ENCODE data around the gene DMD. TPM values are rescaled to one million over a fixed set of nuclear protein-coding genes. Genes with fewer than 3 reads are reported as not detected.

DMD gene
- total and polyA plus RNA-seq, 3 experiments from 2014 or later: 0.03 to 0.48 (median 0.40) TPM

DNA sequence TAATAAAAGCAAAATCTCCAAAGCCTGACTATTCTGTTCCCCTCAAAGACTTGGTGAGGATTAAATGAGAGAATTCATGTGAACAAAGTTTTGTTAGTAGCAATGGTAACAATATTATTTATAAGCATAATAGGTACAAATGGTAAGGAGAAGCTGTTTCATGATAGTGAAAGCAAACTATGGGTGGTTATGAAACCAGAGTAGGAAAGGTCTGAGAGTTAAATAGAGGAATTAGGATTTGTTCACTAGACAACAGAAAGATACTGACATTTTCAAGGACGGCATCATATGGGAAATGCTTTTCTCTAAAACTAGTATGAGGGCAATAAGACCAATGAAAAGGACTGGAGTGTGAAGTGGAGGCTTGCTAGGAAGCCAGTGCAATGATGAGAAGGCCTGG, 2010.9 kb downstream of the DMD start:
- H3K27me3 ChIP-seq (ENCODE audit: insufficient read depth, low read length, poor library complexity, severe bottlenecking): no peaks in the 10 kb centered on the region
- no peak for DNase-seq
- ChIA-PET CTCF (no interaction called here), POLR2A (no interaction called here)
- H3K4me1 ChIP-seq (ENCODE audit: insufficient read depth, low read length): no peaks in the 10 kb centered on the region
- no peak overlapping the region for H3K27ac ChIP-seq (ENCODE audit: low read depth, low read length)
- no peak overlapping the region for H3K27ac Mint-ChIP-seq
- no peak overlapping the region for H3K4me3 Mint-ChIP-seq
- H3K4me1 Mint-ChIP-seq: no peaks in the 10 kb centered on the region
- no peaks in the 10 kb centered on the region for H3K36me3 ChIP-seq (ENCODE audit: insufficient read depth, low read length)
- peaks cover 0 to 5% (median 0%) of the 10 kb centered on the region in 5 donors for H3K9me3 Mint-ChIP-seq
- H3K27me3 Mint-ChIP-seq: peaks cover 0 to 5% of the 10 kb centered on the region in 2 donors
- no peaks in the 10 kb centered on the region for H3K36me3 Mint-ChIP-seq
- H3K9me3 ChIP-seq (ENCODE audit: low read length): no peaks in the 10 kb centered on the region
- no peak overlapping the region for H3K4me3 ChIP-seq (ENCODE audit: low read length)

DNA sequence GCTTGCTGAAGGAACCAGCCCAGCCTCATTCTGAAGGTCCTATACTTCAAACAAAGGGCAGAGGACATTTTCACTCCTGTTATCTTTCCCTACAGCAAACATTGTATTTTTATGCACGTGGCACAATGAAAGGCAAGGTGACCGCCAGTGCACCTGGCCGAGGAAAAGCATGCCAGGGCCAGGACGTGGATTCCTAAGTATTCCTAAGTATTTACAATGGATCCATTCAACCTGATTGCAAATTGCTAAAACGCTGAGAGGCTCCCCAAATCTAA, 2011.6 kb downstream of the DMD start:
- no peak overlapping the region for H3K27ac ChIP-seq (ENCODE audit: low read depth, low read length)
- no peaks in the 10 kb centered on the region for H3K36me3 Mint-ChIP-seq

DNA sequence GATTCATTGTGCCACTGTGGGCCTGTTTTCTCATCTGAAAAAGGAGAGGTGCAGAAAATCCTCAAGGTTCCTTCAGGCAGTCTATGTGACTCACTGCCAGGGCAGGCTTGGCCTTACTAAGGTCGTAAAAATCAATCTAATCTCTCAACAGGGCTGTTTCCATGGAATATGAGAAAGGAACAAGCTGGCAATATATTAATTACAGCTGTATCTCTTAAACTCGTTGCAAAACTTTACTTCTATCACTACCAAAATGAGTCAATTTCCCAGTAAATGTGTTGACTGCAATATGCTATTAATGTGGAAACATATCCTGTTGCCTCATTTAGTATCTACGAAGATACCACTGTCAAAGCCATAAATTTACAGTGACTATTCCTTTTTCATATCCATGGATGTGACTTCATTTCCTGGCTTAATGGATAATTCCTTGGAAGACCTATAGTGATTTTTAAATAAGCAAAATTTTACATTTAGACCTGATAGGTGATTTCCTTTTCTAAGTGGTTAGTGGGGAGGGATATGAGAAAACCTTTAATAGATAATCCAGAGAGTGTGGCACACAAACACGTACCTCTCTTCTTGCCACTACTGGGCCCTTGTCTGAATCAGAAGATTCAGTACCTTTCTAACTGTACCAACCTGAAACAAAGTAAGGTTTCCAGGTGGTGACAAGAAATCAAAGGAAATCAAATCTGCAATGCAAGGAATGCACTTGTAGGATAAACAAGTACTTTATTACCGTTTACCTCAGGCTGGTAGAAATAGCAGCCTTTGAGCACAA, 2012.1 kb downstream of the DMD start:
- no peak overlapping the region for H3K27ac Mint-ChIP-seq

More for the DNA sequence above, 2011.6 kb downstream of the DMD start:
- no peak overlapping the region for H3K4me3 ChIP-seq (ENCODE audit: low read length)
- no peaks in the 10 kb centered on the region for H3K4me1 Mint-ChIP-seq
- H3K9me3 Mint-ChIP-seq: peaks cover 0 to 5% (median 0%) of the 10 kb centered on the region in 5 donors
- no peak for DNase-seq
- no peak overlapping the region for H3K27ac Mint-ChIP-seq
- CTCF ChIA-PET: no interaction called here
- no peaks in the 10 kb centered on the region for H3K27me3 ChIP-seq (ENCODE audit: insufficient read depth, low read length, poor library complexity, severe bottlenecking)
- POLR2A ChIA-PET: no interaction called here
- no peaks in the 10 kb centered on the region for H3K9me3 ChIP-seq (ENCODE audit: low read length)
- H3K4me1 ChIP-seq (ENCODE audit: insufficient read depth, low read length): no peaks in the 10 kb centered on the region
- peaks cover 0 to 7% of the 10 kb centered on the region in 2 donors for H3K27me3 Mint-ChIP-seq
- H3K36me3 ChIP-seq (ENCODE audit: insufficient read depth, low read length): no peaks in the 10 kb centered on the region
- no peak overlapping the region for H3K4me3 Mint-ChIP-seq

DNA sequence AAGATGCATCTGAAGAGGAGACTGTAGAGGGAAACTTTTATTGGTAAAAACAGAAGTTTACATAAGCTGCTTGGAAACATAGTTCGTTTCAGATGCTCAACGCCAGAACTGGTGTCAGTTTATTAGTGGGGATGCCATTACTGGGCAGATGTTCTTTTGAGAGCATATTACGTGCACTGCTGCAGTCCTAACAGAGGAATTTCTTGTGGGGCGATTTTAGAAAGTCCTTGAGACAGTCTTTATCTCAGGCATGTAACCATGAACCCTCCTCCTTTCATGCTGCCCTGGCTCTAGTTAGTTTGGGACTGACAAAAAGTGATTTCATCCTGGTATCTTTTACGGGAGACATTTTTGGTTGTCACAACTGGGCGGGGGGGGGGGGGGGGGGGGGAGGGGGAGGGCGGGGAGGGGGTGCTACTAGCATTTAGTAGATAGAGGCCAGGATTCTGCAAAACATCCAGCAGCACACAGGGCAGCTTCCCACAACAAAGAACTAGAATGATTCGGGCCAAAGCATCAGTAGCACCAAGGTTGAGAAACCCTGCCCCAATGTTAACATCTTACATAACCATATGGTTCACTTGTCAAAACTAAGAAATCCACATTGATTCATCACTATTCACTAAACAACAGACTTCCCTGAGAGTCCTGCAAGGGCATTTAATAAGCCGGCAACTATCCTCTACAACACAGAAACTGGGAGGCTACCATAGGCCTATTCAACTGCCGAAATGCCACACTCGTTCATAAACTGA, 2021.0 kb downstream of the DMD start:
- Mint-ChIP-seq H3K4me3 (no peak overlapping the region), H3K27me3 (peaks cover 0 to 6% of the 10 kb centered on the region in 2 donors), H3K36me3 (no peaks in the 10 kb centered on the region), H3K9me3 (no peaks in the 10 kb centered on the region), H3K4me1 (no peaks in the 10 kb centered on the region), H3K27ac (no peak overlapping the region)
- Histone ChIP-seq H3K36me3 (ENCODE audit: insufficient read depth, low read length) (no peaks in the 10 kb centered on the region), H3K4me3 (ENCODE audit: low read length) (no peak overlapping the region), H3K27me3 (ENCODE audit: insufficient read depth, low read length, poor library complexity, severe bottlenecking) (no peaks in the 10 kb centered on the region), H3K4me1 (ENCODE audit: insufficient read depth, low read length) (no peaks in the 10 kb centered on the region), H3K27ac (ENCODE audit: low read depth, low read length) (no peak overlapping the region), H3K9me3 (ENCODE audit: low read length) (no peaks in the 10 kb centered on the region)
- POLR2A ChIA-PET: no interaction called here
- CTCF ChIA-PET: no interaction called here
- DNase-seq: no peak

More for the DNA sequence above, 2012.1 kb downstream of the DMD start:
- Mint-ChIP-seq H3K4me3 (no peak overlapping the region), H3K4me1 (no peaks in the 10 kb centered on the region), H3K36me3 (no peaks in the 10 kb centered on the region), H3K9me3 (peaks cover 0 to 5% (median 0%) of the 10 kb centered on the region in 5 donors), H3K27me3 (peaks cover 0 to 11% of the 10 kb centered on the region in 2 donors)
- no peak overlapping the region for H3K27ac ChIP-seq (ENCODE audit: low read depth, low read length)
- no peak overlapping the region for H3K4me3 ChIP-seq (ENCODE audit: low read length)
- DNase-seq: no peak
- no peaks in the 10 kb centered on the region for H3K9me3 ChIP-seq (ENCODE audit: low read length)
- POLR2A ChIA-PET: no interaction called here
- no peaks in the 10 kb centered on the region for H3K27me3 ChIP-seq (ENCODE audit: insufficient read depth, low read length, poor library complexity, severe bottlenecking)
- CTCF ChIA-PET: no interaction called here
- H3K36me3 ChIP-seq (ENCODE audit: insufficient read depth, low read length): no peaks in the 10 kb centered on the region
- H3K4me1 ChIP-seq (ENCODE audit: insufficient read depth, low read length): no peaks in the 10 kb centered on the region

DNA sequence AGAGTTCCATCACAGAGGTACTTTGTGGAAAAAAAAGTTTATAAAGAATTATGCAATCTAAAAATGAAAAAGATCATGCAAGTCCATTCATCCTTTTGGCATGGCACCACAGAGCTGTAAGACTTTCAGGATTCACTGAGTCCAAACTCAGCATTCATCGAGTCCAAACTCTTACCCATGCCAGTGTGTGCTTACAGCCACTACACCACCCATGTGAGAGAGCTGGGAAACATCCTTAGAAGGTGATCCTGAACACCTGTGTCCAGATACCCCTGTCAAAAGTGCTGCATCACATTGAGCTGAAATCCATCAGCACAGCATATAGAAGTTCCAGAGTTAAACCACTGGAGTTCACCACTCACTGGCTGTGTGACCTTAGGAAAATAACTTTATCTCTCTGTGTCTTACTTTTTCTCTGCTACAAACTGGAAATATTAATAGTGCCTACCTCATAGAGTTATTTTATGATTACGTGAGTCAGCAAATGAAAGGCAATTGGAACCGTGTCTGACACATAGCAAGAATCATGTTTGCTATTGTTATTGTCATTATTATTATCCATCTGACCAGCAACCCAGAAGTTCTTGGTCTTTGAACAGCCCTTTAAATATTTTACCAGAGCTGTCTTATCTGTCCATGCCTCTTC, 2024.5 kb downstream of the DMD start:
- ChIA-PET POLR2A (no interaction called here), CTCF (no interaction called here)
- H3K4me3 Mint-ChIP-seq: no peak overlapping the region
- no peak overlapping the region for H3K27ac ChIP-seq (ENCODE audit: low read depth, low read length)
- H3K27ac Mint-ChIP-seq: no peak overlapping the region
- no peak overlapping the region for H3K4me3 ChIP-seq (ENCODE audit: low read length)
- peaks cover 0 to 3% (median 0%) of the 10 kb centered on the region in 5 donors for H3K9me3 Mint-ChIP-seq
- no peaks in the 10 kb centered on the region for H3K27me3 Mint-ChIP-seq
- H3K4me1 Mint-ChIP-seq: no peaks in the 10 kb centered on the region
- no peaks in the 10 kb centered on the region for H3K9me3 ChIP-seq (ENCODE audit: low read length)
- no peaks in the 10 kb centered on the region for H3K27me3 ChIP-seq (ENCODE audit: insufficient read depth, low read length, poor library complexity, severe bottlenecking)
- no peak for DNase-seq
- no peaks in the 10 kb centered on the region for H3K4me1 ChIP-seq (ENCODE audit: insufficient read depth, low read length)
- no peaks in the 10 kb centered on the region for H3K36me3 ChIP-seq (ENCODE audit: insufficient read depth, low read length)
- H3K36me3 Mint-ChIP-seq: no peaks in the 10 kb centered on the region

DNA sequence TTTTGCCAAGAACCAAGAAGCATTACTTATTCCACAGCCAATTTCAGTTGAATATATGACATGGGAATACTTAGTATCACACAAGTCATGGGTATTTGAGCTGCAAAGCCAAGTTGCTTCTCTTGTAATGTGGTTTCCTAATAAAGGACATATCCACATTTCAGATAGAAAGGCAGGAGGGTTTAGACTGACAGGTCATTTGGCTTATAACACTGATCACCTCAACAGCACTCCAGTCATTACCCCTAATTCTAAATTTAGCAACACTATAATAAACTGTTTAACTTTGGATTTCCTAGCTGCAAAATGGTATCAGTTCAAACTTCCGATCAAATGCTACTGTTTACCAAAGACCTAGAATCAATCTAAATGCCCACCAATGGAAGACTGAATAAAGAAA, 2025.5 kb downstream of the DMD start:
- H3K27me3 Mint-ChIP-seq: no peaks in the 10 kb centered on the region
- no peaks in the 10 kb centered on the region for H3K9me3 ChIP-seq (ENCODE audit: low read length)
- H3K27ac Mint-ChIP-seq: no peak overlapping the region
- peaks cover 0 to 3% (median 0%) of the 10 kb centered on the region in 5 donors for H3K9me3 Mint-ChIP-seq
- H3K4me3 ChIP-seq (ENCODE audit: low read length): no peak overlapping the region
- ChIA-PET POLR2A (no interaction called here), CTCF (no interaction called here)
- H3K36me3 ChIP-seq (ENCODE audit: insufficient read depth, low read length): no peaks in the 10 kb centered on the region
- H3K27ac ChIP-seq (ENCODE audit: low read depth, low read length): no peak overlapping the region
- DNase-seq: no peak
- H3K4me1 Mint-ChIP-seq: no peaks in the 10 kb centered on the region
- no peaks in the 10 kb centered on the region for H3K36me3 Mint-ChIP-seq
- no peaks in the 10 kb centered on the region for H3K4me1 ChIP-seq (ENCODE audit: insufficient read depth, low read length)
- H3K27me3 ChIP-seq (ENCODE audit: insufficient read depth, low read length, poor library complexity, severe bottlenecking): no peaks in the 10 kb centered on the region
- no peak overlapping the region for H3K4me3 Mint-ChIP-seq

DNA sequence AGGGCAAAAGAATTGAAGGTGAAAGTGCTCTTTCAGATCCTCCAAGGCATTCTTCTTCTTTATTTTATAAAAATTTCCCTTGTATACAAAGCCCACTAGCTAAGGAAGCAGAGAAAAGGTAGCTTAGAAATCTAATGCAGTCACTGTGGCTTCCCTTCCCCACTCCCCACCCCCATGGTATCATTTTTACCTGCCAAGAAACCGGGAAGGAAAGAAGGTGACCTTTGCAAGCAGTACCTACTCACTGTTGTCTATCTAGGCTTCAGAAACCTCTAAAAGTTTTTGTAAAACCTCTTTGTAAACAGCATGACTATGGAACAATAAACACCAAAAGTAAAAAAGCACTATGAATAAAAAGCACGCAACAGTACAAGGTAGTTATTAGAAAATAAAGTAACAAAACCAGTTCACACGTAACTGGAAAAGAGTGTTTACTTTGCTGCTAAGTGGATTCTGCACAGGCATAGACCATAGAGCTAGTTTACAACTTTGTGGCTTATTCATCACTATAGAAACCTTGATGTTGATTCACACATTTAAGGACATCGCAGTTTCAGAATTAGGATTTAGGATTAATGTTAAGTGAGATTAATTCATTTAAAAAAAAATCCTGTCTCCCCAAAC, 2029.9 kb downstream of the DMD start:
- peaks cover 0 to 3% (median 0%) of the 10 kb centered on the region in 5 donors for H3K9me3 Mint-ChIP-seq
- Histone ChIP-seq H3K27me3 (ENCODE audit: insufficient read depth, low read length, poor library complexity, severe bottlenecking) (no peaks in the 10 kb centered on the region), H3K9me3 (ENCODE audit: low read length) (no peaks in the 10 kb centered on the region), H3K27ac (ENCODE audit: low read depth, low read length) (no peak overlapping the region), H3K4me1 (ENCODE audit: insufficient read depth, low read length) (no peaks in the 10 kb centered on the region), H3K4me3 (ENCODE audit: low read length) (no peak overlapping the region), H3K36me3 (ENCODE audit: insufficient read depth, low read length) (no peaks in the 10 kb centered on the region)
- no peak for DNase-seq
- no peak overlapping the region for H3K4me3 Mint-ChIP-seq
- no peaks in the 10 kb centered on the region for H3K36me3 Mint-ChIP-seq
- H3K4me1 Mint-ChIP-seq: no peaks in the 10 kb centered on the region
- POLR2A ChIA-PET: no interaction called here
- no peak overlapping the region for H3K27ac Mint-ChIP-seq
- CTCF ChIA-PET: no interaction called here
- H3K27me3 Mint-ChIP-seq: no peaks in the 10 kb centered on the region

DNA sequence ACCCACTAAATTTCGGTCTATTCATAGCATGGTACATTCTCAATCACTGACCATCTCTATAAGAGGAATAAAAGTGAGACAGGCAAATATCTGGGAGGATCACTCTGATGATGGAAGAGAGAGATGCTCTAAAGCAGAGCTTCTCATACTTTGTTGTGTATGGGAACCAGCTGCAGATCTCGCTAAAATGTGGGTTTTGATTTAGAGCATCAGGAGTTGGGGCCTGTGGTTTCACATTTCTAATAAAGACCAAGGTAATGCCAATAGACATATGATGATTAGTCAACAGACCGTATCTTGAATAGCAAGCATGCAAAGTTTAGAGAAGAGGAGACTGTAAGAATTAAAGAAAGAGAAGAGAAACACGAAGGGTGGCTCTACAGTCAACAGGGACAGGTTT, 2032.1 kb downstream of the DMD start:
- Histone ChIP-seq H3K4me1 (ENCODE audit: insufficient read depth, low read length) (no peaks in the 10 kb centered on the region), H3K9me3 (ENCODE audit: low read length) (no peaks in the 10 kb centered on the region), H3K36me3 (ENCODE audit: insufficient read depth, low read length) (no peaks in the 10 kb centered on the region), H3K27ac (ENCODE audit: low read depth, low read length) (no peak overlapping the region), H3K27me3 (ENCODE audit: insufficient read depth, low read length, poor library complexity, severe bottlenecking) (no peaks in the 10 kb centered on the region), H3K4me3 (ENCODE audit: low read length) (no peak overlapping the region)
- ChIA-PET CTCF (no interaction called here), POLR2A (no interaction called here)
- peaks cover 0 to 3% (median 0%) of the 10 kb centered on the region in 5 donors for H3K9me3 Mint-ChIP-seq
- H3K27ac Mint-ChIP-seq: no peak overlapping the region
- no peaks in the 10 kb centered on the region for H3K27me3 Mint-ChIP-seq
- no peaks in the 10 kb centered on the region for H3K36me3 Mint-ChIP-seq
- no peak for DNase-seq
- H3K4me3 Mint-ChIP-seq: no peak overlapping the region
- no peaks in the 10 kb centered on the region for H3K4me1 Mint-ChIP-seq

Measured in CD8-positive, alpha-beta memory T cell (primary cell).